Esophagus muscularis mucosa (tissue), 3 donors: Measurements from ENCODE around the gene STMND1.

ENCODE experiments used
- EP300 ChIP-seq: sonication (generic); formaldehyde crosslinking; IDR thresholded peaks from one replicate; pipeline ENCODE4 v1.6.1; 2017; ENCODE audit warnings: antibody characterized with exemption
- TF ChIP-seq, protein P1 (sequence below), 3 experiments: fragments of 200-600 bp in 2 of 3; fragments of 450-650 bp in 1 of 3; sonication (generic) in 2 of 3; IDR thresholded peaks; one replicate each; pipeline ENCODE4 v1.5.1; 2017 to 2019; ENCODE audit warnings: antibody characterized with exemption in 3 of 3, mild to moderate bottlenecking in 2 of 3, moderate library complexity in 1 of 3

DNA sequence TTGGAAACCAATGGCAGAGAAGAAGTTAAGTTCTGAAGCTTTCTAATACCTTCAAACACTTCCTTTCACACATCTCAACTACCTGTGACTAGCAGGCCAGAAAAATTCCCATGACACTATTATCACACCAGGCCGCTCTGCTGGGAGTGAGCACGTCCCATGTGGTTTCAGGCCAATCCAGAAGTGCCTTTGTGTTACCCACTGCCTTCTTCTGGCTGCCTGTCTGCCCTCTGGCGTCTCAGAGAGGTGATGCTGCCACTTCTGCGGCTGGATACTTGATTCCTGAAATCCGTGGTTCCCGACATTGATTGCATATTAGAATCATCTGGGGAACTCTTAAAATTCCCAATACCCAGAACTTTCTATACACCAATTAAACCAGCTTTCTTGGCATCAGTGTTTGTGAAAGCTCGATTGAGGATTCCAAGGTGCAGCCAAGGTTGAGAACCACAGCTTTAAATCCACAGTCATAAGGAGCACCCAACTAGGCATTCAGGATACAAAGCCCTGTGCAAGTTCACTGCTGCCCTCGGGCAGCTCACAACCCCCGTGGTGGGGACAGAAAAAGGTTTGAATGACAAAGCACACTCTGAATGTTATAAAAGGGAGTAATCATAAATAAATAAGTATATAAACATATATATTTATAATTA lies 65.6 kb downstream of the STMND1 start:
- TF ChIP-seq, protein P1, sequence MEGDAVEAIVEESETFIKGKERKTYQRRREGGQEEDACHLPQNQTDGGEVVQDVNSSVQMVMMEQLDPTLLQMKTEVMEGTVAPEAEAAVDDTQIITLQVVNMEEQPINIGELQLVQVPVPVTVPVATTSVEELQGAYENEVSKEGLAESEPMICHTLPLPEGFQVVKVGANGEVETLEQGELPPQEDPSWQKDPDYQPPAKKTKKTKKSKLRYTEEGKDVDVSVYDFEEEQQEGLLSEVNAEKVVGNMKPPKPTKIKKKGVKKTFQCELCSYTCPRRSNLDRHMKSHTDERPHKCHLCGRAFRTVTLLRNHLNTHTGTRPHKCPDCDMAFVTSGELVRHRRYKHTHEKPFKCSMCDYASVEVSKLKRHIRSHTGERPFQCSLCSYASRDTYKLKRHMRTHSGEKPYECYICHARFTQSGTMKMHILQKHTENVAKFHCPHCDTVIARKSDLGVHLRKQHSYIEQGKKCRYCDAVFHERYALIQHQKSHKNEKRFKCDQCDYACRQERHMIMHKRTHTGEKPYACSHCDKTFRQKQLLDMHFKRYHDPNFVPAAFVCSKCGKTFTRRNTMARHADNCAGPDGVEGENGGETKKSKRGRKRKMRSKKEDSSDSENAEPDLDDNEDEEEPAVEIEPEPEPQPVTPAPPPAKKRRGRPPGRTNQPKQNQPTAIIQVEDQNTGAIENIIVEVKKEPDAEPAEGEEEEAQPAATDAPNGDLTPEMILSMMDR (IDR thresholded peaks at IDR 0.05) = peak; percentile 16 to 49 (median 20)
- TF ChIP-seq EP300 = no peak
